ENCODE data around the gene RICTOR. TPM values are rescaled to one million over a fixed set of nuclear protein-coding genes. Genes with fewer than 3 reads are reported as not detected.

RICTOR gene
- total and polyA plus RNA-seq, 9 of the 15 experiments (the other 6 are each of a cell fraction or from before 2014, with no cell fraction given) = 13.9 to 46.6 (median 22.6) TPM

GRCh38 chr5:39072925-39073766 lies 1.1 kb downstream of the RICTOR start (continued):
- peak in 1 of 2 experiments; percentile 82; a peak in 2 of 4 replicates for TF ChIP-seq MLLT1 (IDR thresholded peaks at IDR 0.05)
- TF ChIP-seq TSC22D4 (tag; IDR thresholded peaks at IDR 0.05) = no peak
- TF ChIP-seq KLF6 (CRISPR knock-in tag; IDR thresholded peaks at IDR 0.05; ENCODE audit: borderline replicate concordance) = no peak
- TF ChIP-seq U2AF2 (optimal IDR thresholded peaks at IDR 0.05; ENCODE audit: low read depth, low read length) = no peak
- TF ChIP-seq ZFX (CRISPR knock-in tag; IDR thresholded peaks at IDR 0.05) = peak; percentile 66; the same call in 1 of the 2 replicates
- TF ChIP-seq ZNF668 (CRISPR knock-in tag; IDR thresholded peaks at IDR 0.05) = no peak
- no peak for TF ChIP-seq SRSF9 (IDR thresholded peaks at IDR 0.05; ENCODE audit: borderline replicate concordance, low read depth, low read length)
- TF ChIP-seq ZNF830 (CRISPR knock-in tag; IDR thresholded peaks at IDR 0.05) = no peak
- TF ChIP-seq SOX6 (IDR thresholded peaks at IDR 0.05) = peak; percentile 65
- TF ChIP-seq ZBTB34 (CRISPR knock-in tag; IDR thresholded peaks at IDR 0.05) = no peak
- 0 out of 2 replicates have a peak, but pooled peaks have one; percentile 32 for TF ChIP-seq BRD4 (IDR thresholded peaks at IDR 0.05)
- peak; percentile 58 for TF ChIP-seq BRD9 (IDR thresholded peaks at IDR 0.05; ENCODE audit: low read depth, partially characterized antibody)
- TF ChIP-seq HEY1 (CRISPR knock-in tag; IDR thresholded peaks at IDR 0.05; ENCODE audit: borderline replicate concordance) = 0 out of 2 replicates have a peak, but pooled peaks have one; percentile 41
- no peak for TF ChIP-seq NFYB (IDR thresholded peaks at IDR 0.05; ENCODE audit: extremely low read depth, insufficient read length)
- TF ChIP-seq CTBP1 (IDR thresholded peaks at IDR 0.05; ENCODE audit: borderline replicate concordance) = peak; percentile 76; the same call in 1 of the 2 replicates
- no peak for TF ChIP-seq ZBTB7A (IDR thresholded peaks at IDR 0.05; ENCODE audit: borderline replicate concordance, control insufficient read depth, low read depth, low read length)
- TF ChIP-seq CBFA2T3 (IDR thresholded peaks at IDR 0.05) = no peak
- no peak for TF ChIP-seq ZNF175 (CRISPR knock-in tag; IDR thresholded peaks at IDR 0.05; ENCODE audit: low read depth)
- TF ChIP-seq NR2F6 (CRISPR knock-in tag; IDR thresholded peaks at IDR 0.05) = no peak
- no peak for TF ChIP-seq IFI16 (CRISPR knock-in tag; IDR thresholded peaks at IDR 0.05)
- TF ChIP-seq GTF2B (IDR thresholded peaks at IDR 0.05; ENCODE audit: extremely low read depth, insufficient read length) = no peak
- TF ChIP-seq ZNF583 (CRISPR knock-in tag; IDR thresholded peaks at IDR 0.05) = no peak
- TF ChIP-seq HES1 (IDR thresholded peaks at IDR 0.05; ENCODE audit: low read depth) = no peak
